ENCODE results near the gene TMEM201. TPM values are rescaled to one million over a fixed set of nuclear protein-coding genes. Genes with fewer than 3 reads are reported as not detected.

TMEM201 gene
- total and polyA plus RNA-seq, 9 of the 15 experiments (the other 6 are each of a cell fraction or from before 2014, with no cell fraction given): 0.42 to 51.3 (median 7.4) TPM

DNA sequence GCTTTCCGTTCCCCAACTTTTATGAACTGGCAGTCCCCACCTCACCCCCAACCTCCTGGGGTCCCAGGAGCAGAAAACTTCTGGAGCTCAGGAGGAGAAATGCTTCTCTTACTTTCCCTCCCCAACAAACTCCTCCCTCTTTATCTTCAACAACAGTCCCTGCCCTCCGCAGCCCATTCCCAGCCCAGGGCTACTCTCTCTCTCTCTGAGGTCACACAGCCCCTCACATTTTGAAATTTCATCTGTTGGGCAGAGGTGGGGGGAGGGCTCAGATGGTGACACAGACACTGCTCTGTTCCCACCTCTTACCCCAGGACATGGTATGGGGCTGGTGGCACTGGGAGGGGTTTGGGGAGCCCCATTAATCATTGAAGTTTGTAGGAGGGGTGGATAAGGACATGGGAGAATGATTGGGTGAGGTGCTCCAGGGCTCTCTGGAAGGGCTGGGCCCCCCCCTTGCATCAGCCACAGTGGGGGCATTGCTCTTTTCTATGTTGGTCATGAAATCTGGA lies 68.9 kb downstream of the TMEM201 start:
- FAIRE-seq (peak; percentile 89), ATAC-seq (peak; percentile 92), DNase-seq (ENCODE audit: extremely low read depth in 1 of 4, low spot score in 3 of 4) (peak; percentile 62 to 86 (median 74))
- Histone ChIP-seq H3K4me1 (replicated peaks in 1 of 2; ENCODE audit: control insufficient read depth in 2 of 2, insufficient read depth in 2 of 2, low read length in 2 of 2) (peaks cover 26 to 45% of the 10 kb centered on the region in 2 experiments), H3K4me2 (ENCODE audit: insufficient read depth, low read length) (peak overlapping the region; percentile 76), H3K27me3 (ENCODE audit: control insufficient read depth in 2 of 2, insufficient read depth in 2 of 2, low read length in 2 of 2) (no peaks in the 10 kb centered on the region), H2AFZ (ENCODE audit: low read depth, low read length) (peak overlapping the region; percentile 90), H3K9me1 (ENCODE audit: control insufficient read depth, insufficient read depth, low read length) (no peaks in the 10 kb centered on the region), H3K36me3 (ENCODE audit: control insufficient read depth, insufficient read depth, low read length) (no peaks in the 10 kb centered on the region), H3K4me3 (peak overlapping the region; percentile 14), H3K79me2 (ENCODE audit: control insufficient read depth, insufficient read depth, low read length) (peaks cover 2% of the 10 kb centered on the region; the same call in 1 of the 3 replicates), H3K27ac (ENCODE audit: extremely low read depth, low read depth, low read length) (peak overlapping the region; percentile 65), H4K20me1 (replicated peaks; ENCODE audit: control insufficient read depth, insufficient read depth, low read length) (no peaks in the 10 kb centered on the region), H3K9me3 (replicated peaks; ENCODE audit: control insufficient read depth, insufficient read depth, low read depth, low read length) (no peaks in the 10 kb centered on the region), H3K9ac (ENCODE audit: insufficient read depth in 1 of 2, low read depth in 2 of 2, low read length in 2 of 2) (peak overlapping the region; percentile 33 to 65; a peak in 3 of 4 replicates)
- CTCF ChIA-PET (ENCODE audit: low intra/inter-chr PET ratio): no interaction called here
- POLR2A ChIA-PET: interaction anchor here (0.6 to 1.0 kb wide), 6 partner anchors 12 to 791 kb away, joined by 3 to 4 read pairs (median 3); no protein-coding TSS in a partner anchor
- intact Hi-C loops (cut with micrococcal nuclease) (no loop called here), in situ Hi-C loops (cut with MboI) (no loop called here)
- BruUV-seq (replicated peaks): no TSS peak
- 0% methylated on average over 2 of the region's 2 CpGs for WGBS (ENCODE audit: insufficient coverage, low coverage, missing lambda C conversion rate)
- TF ChIP-seq, protein P1, sequence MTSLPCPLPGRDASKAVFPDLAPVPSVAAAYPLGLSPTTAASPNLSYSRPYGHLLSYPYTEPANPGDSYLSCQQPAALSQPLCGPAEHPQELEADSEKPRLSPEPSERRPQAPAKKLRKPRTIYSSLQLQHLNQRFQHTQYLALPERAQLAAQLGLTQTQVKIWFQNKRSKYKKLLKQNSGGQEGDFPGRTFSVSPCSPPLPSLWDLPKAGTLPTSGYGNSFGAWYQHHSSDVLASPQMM (CRISPR knock-in tag; IDR thresholded peaks at IDR 0.05): no peak
- TF ChIP-seq ARNT (IDR thresholded peaks at IDR 0.05): peak; percentile 62 to 69; a peak in 2 of 4 replicates
- TF ChIP-seq BCOR (IDR thresholded peaks at IDR 0.05): peak; percentile 88
- TF ChIP-seq, protein P2, sequence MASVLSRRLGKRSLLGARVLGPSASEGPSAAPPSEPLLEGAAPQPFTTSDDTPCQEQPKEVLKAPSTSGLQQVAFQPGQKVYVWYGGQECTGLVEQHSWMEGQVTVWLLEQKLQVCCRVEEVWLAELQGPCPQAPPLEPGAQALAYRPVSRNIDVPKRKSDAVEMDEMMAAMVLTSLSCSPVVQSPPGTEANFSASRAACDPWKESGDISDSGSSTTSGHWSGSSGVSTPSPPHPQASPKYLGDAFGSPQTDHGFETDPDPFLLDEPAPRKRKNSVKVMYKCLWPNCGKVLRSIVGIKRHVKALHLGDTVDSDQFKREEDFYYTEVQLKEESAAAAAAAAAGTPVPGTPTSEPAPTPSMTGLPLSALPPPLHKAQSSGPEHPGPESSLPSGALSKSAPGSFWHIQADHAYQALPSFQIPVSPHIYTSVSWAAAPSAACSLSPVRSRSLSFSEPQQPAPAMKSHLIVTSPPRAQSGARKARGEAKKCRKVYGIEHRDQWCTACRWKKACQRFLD (CRISPR knock-in tag; IDR thresholded peaks at IDR 0.05): no peak
- no peak for TF ChIP-seq MTA3 (IDR thresholded peaks at IDR 0.05; ENCODE audit: borderline replicate concordance)
- TF ChIP-seq, protein P3, sequence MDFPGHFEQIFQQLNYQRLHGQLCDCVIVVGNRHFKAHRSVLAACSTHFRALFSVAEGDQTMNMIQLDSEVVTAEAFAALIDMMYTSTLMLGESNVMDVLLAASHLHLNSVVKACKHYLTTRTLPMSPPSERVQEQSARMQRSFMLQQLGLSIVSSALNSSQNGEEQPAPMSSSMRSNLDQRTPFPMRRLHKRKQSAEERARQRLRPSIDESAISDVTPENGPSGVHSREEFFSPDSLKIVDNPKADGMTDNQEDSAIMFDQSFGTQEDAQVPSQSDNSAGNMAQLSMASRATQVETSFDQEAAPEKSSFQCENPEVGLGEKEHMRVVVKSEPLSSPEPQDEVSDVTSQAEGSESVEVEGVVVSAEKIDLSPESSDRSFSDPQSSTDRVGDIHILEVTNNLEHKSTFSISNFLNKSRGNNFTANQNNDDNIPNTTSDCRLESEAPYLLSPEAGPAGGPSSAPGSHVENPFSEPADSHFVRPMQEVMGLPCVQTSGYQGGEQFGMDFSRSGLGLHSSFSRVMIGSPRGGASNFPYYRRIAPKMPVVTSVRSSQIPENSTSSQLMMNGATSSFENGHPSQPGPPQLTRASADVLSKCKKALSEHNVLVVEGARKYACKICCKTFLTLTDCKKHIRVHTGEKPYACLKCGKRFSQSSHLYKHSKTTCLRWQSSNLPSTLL (IDR thresholded peaks at IDR 0.05): no peak
- TF ChIP-seq, protein P4, sequence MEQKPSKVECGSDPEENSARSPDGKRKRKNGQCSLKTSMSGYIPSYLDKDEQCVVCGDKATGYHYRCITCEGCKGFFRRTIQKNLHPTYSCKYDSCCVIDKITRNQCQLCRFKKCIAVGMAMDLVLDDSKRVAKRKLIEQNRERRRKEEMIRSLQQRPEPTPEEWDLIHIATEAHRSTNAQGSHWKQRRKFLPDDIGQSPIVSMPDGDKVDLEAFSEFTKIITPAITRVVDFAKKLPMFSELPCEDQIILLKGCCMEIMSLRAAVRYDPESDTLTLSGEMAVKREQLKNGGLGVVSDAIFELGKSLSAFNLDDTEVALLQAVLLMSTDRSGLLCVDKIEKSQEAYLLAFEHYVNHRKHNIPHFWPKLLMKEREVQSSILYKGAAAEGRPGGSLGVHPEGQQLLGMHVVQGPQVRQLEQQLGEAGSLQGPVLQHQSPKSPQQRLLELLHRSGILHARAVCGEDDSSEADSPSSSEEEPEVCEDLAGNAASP (IDR thresholded peaks at IDR 0.05): no peak
- TF ChIP-seq ZNF146 (CRISPR knock-in tag; IDR thresholded peaks at IDR 0.05; ENCODE audit: unreplicated experiment): no peak
- TF ChIP-seq, protein P5, sequence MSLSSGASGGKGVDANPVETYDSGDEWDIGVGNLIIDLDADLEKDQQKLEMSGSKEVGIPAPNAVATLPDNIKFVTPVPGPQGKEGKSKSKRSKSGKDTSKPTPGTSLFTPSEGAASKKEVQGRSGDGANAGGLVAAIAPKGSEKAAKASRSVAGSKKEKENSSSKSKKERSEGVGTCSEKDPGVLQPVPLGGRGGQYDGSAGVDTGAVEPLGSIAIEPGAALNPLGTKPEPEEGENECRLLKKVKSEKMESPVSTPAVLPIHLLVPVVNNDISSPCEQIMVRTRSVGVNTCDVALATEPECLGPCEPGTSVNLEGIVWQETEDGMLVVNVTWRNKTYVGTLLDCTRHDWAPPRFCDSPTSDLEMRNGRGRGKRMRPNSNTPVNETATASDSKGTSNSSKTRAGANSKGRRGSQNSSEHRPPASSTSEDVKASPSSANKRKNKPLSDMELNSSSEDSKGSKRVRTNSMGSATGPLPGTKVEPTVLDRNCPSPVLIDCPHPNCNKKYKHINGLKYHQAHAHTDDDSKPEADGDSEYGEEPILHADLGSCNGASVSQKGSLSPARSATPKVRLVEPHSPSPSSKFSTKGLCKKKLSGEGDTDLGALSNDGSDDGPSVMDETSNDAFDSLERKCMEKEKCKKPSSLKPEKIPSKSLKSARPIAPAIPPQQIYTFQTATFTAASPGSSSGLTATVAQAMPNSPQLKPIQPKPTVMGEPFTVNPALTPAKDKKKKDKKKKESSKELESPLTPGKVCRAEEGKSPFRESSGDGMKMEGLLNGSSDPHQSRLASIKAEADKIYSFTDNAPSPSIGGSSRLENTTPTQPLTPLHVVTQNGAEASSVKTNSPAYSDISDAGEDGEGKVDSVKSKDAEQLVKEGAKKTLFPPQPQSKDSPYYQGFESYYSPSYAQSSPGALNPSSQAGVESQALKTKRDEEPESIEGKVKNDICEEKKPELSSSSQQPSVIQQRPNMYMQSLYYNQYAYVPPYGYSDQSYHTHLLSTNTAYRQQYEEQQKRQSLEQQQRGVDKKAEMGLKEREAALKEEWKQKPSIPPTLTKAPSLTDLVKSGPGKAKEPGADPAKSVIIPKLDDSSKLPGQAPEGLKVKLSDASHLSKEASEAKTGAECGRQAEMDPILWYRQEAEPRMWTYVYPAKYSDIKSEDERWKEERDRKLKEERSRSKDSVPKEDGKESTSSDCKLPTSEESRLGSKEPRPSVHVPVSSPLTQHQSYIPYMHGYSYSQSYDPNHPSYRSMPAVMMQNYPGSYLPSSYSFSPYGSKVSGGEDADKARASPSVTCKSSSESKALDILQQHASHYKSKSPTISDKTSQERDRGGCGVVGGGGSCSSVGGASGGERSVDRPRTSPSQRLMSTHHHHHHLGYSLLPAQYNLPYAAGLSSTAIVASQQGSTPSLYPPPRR (CRISPR knock-in tag; IDR thresholded peaks at IDR 0.05; ENCODE audit: borderline replicate concordance): no peak
- TF ChIP-seq, protein P6, sequence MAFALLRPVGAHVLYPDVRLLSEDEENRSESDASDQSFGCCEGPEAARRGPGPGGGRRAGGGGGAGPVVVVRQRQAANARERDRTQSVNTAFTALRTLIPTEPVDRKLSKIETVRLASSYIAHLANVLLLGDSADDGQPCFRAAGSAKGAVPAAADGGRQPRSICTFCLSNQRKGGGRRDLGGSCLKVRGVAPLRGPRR (CRISPR knock-in tag; IDR thresholded peaks at IDR 0.05): no peak
- TF ChIP-seq NCOA4 (IDR thresholded peaks at IDR 0.05; ENCODE audit: partially characterized antibody): no peak

All from K562 (cell line).